Posterior cingulate gyrus (tissue), 11 donors: Measurements from ENCODE around the gene ARSG.

Source experiments
- DNase-seq, 10 donors: peaks; one replicate each; pipeline versions ENCODE4 v3.0.0 to v3.0.0-alpha.2; 2020 to 2021; ENCODE audit warnings: mixed read lengths in 3 of 10
- intact Hi-C: fragments of 100-400 bp; cut with DNase I; formaldehyde crosslinking; loops from one replicate; pipeline ENCODE4 v1.15.1; 2023

Gene ARSG

DNA sequence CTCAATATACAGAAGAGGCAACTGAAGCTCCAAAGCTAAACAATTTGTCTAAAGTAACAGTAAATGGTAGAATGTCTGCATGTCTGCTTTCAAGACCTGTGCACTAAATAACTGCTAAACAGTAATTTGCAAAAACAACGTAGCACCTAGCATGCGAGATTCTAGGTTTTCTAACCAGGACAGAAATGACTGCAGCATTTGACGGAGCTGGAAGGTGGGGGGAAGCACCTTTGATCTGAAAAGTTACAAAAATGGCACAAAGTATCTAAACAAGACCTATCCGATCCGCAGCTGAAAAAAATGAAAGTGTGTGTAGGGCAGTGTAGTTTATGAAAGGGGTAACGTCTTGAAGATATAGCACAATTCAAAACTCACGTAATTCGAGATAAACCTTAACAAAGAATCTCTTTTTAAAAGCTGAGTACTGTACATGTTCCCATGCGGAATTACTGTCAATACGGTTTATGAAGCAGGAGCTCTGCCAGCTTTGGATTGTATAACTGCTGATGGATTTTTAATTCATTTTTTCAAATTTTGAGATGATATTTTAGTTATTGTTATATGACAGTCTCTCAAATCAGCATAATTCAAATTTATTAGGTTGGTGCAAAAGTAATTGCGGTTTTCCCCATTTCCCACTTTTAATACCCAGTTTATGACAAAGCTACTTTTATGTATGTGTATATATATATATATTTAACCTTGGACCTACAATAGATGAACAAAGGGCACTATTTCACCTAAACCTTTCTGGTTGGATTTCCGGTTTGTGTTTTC is 167.2 kb downstream of the ARSG start:
- DNase-seq = no peak
- intact Hi-C loops = loop anchor here (5.0 kb wide), 1 partner anchor 54 kb away; the partner anchor contains the start of gene PRKAR1A

DNA sequence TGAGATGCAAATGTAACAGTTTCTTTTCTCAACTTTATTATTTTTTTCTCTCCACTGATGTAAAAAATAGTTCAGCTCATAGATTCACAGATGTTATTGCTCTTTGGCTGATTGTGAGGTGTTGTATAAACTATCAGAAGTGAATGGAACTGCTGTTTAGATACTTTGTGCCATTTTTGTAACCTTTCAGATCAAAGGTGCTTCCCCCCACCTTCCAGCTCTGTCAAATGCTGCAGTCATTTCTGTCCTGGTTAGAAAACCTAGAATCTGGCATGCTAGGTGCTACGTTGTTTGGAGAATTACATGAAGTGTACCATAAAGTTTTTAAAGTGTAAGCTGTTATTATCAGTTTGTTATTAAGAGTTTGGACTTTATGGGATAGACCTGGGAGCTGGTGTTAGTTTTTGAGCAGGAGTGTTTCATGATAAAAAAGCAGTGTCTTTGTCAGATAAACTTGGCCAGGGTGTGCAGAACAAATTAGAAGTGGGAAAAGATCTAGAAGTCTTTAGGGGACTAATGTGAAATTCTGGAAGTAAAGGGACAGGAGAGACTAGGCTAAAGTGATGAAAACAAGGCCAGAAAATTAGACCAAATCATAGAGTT is 167.8 kb downstream of the ARSG start:
- DNase-seq = no peak
- intact Hi-C loops = loop anchor here (5.0 kb wide), 1 partner anchor 53 kb away; the partner anchor contains the start of gene PRKAR1A

DNA sequence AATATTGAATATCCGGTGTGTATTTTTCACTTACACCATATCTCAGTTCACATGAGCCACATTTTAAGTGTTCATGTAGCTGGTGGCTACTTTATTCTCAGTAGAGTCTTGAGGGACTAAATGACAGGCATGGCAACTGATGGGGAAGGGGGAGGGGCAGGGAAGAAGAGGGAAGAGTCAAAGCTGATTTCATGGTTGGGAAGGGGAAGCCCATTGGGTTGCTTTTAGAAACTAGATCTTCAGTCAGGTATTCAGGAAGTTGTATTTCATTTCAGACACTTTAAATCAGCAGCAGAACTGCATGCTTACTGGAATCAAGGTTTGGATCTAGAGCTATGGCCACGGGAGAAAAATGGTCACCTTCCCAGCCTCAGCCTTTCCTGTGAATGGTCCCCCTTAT is 168.9 kb downstream of the ARSG start:
- intact Hi-C loops = no loop called here
- no peak for DNase-seq

DNA sequence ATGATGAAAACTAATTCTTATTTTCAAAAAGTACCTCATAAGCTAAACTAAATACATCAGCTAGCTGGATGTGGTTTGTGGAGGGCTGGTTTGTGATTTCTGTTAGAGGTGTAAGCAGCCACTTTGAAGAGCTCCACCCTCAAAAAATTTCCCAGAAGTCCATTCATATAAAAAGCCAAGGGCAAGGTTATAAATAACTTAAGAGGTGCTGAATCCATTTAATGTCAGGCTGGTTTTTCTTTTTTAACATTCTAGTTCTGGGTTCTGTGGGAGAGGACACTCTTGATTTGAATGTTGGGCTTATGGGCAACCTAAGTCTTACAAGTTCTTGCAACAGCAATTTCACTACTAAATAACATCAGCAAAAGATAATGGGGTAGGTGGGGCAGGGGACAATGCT is 169.4 kb downstream of the ARSG start:
- DNase-seq = no peak
- intact Hi-C loops = no loop called here

DNA sequence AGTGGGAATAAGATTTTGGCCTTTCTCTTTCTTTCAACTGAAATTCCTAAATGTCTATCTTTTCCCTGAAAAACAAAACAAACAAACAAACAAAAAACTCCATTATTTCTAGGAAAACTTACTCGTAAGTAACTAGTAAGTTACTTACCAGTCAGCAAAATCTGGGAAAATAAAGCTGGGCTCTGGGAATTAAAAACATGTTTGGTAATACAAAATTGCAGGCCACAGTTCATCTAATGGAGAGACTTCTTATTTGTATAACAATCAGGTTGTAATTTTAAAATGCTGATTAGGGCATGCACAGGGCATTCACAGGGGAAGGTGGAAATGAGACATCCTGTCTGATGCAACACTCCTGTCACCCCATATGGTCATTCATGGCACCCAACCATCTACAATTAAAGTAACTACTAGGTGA is 169.8 kb downstream of the ARSG start:
- DNase-seq = no peak
- intact Hi-C loops = no loop called here

DNA sequence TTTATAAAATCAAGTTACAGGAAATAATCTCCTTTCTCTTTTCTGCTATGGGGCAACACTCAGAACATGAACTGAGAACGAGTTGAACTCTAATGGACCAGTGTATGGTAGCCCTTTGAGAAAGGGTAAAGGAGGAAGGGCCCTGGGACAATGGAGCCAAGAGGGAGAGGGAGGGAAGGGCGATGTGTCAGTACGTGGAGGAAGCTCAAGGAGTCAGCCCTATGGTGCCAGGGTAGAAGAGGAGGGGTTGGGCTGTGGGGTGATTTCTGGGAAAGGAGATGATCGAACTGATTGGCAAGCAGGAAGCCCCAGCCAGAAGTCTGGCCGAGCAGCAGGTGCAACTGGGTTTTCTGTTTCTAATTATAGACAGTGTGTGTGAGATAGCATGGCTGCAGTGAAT is 170.3 kb downstream of the ARSG start:
- intact Hi-C loops = no loop called here

DNA sequence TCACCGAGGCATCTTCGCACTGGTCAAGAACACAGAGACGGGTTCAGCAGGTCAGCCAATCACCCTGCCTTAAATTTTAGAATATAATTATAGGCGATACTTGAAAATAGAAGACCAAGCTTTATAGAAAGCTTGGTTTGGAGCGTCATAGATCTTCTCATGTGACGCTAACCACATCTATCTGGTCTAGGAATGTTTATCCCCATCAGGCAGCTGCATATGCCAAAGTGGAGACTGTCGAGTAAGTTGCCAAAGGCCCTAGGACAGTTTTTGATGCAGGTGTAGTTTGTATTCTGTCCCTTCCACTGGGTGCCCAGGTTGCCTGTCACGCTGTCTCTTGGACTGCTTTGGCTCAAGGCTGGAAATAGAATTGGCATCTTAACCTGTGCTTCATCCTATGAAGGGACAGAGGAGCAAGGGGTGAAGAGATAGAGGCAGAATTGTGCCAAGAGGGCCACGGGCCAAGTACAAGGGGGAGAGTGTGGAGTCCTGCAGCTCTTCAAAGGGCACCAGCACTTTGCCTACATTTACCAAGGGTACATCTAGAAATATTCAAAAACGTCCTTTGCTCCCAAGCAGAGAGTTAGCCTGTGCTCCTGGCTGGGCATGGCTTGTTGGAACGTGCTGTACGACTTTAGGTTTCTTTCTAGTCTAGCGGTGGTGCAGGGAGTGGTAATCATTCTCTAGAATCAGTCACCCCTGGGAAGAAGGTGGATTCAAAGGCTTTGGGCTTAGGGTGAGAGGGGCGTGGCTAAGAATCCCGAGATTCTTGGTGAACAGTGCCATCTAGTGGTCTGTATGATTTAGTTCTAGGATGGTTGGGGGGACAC is 171.3 kb downstream of the ARSG start:
- peak in 4 of 10 donors; percentile 24 to 46 (median 42) for DNase-seq
- intact Hi-C loops = loop anchor here (2.0 kb wide), 1 partner anchor 200 kb away; no protein-coding TSS in a partner anchor

More for the DNA sequence above, 170.3 kb downstream of the ARSG start:
- no peak for DNase-seq

DNA sequence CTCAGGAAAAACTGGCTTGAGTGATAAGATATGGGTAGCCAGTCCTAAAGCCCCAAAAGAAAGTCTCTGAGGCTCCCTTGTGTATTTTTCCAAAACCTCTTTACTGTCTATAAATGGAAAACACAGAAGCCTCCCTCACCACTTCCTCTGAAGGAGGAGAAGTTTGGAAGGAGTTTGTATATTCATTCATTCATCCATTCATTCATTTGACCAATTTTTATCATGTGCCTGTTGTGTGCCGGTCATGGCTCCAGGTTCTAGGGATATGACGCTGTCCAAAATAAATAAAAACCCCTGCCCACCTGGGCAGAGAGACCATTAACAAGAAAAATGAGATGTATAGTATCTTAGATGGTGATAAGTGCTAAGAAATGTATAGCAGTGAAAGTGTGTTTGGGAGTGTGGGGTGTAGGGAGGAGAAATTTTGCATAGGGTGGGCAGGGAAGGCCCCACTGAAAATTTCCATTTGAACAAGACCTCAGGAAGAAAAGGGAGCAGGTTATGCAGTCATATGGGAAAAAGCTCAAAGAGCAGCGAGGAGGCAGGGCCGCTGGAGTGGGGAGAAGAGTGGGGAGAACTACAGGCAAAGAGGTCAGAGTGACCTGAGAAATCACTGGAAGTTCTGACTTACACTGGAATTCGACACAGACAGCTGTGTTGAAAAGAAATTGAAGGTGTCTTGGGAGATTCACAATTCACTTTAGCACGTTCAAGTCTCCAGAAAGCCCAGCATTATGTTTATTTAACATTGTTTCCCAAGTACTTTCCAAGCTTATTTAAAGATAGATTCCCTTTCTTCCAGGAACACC is 172.1 kb downstream of the ARSG start:
- intact Hi-C loops = loop anchor here (2.0 kb wide), 1 partner anchor 201 kb away; no protein-coding TSS in a partner anchor

DNA sequence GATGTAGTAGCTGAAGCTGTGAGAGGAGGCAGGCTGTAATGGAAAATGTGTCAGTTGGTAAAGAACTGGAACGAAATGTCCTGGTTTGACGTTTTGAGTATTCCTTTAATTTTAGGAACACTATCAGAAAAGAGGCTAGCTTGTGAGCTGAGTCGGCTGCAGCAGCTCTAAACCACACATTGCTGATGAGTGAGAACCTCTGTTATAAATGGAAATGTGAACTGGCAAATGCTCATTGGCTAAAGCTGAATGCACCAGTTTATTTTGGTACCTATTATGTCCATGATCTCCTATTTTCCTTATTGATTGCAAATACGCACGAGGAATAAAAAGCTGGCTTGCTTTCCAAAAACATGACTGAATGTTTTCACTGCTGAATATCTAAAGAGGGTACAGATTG is 177.0 kb downstream of the ARSG start:
- DNase-seq = no peak
- intact Hi-C loops = loop anchor here (5.0 kb wide), 1 partner anchor 289 kb away; no protein-coding TSS in a partner anchor

More for the DNA sequence above, 172.1 kb downstream of the ARSG start:
- DNase-seq = no peak

DNA sequence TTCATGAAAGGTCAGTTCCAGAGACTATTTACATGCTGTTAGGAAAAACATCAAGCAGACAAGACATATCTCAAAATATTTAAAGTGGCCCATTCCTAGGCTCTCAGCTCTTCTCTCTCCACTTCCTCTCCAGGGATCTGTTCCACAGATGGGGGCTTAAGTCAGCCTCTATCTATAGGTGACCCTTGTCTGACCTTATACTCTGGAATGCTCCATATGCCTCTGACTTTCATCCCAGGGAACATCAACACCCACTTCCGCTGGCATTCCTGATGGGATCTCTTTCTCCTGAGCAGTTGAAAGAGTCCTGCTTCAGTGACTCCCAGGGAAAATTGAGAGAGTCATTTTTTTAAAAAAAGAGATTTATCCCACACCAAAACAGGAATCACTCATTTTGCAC is 177.5 kb downstream of the ARSG start:
- DNase-seq = no peak
- intact Hi-C loops = loop anchor here (5.0 kb wide), 1 partner anchor 289 kb away; no protein-coding TSS in a partner anchor
